ENCODE results near the gene ANTXR1. TPM values are rescaled to one million over a fixed set of nuclear protein-coding genes. Genes with fewer than 3 reads are reported as not detected.

Gene ANTXR1
- total and polyA plus RNA-seq, 9 of the 15 experiments (the other 6 are each of a cell fraction or from before 2014, with no cell fraction given) = 0.07 to 1.00 (median 0.54) TPM

- intact Hi-C loops (cut with micrococcal nuclease) (no loop called here), in situ Hi-C loops (cut with MboI) (no loop called here)
- H4K20me1 ChIP-seq (replicated peaks; ENCODE audit: control insufficient read depth, insufficient read depth, low read length) = no peaks in the 10 kb centered on the region; the same call in 1 of the 2 replicates
- no peak overlapping the region for H3K4me2 ChIP-seq (ENCODE audit: insufficient read depth, low read length)
- no peaks in the 10 kb centered on the region for H3K79me2 ChIP-seq (ENCODE audit: control insufficient read depth, insufficient read depth, low read length)
- ChIA-PET CTCF (ENCODE audit: low intra/inter-chr PET ratio) (no interaction called here), POLR2A (interaction anchor here (0.6 kb wide), 2 partner anchors 8 to 11 kb away, joined by 3 to 4 read pairs; no protein-coding TSS in a partner anchor)
- H3K27ac ChIP-seq (ENCODE audit: extremely low read depth, low read depth, low read length) = no peak overlapping the region
- no peak overlapping the region for H3K4me3 ChIP-seq
- 0% methylated on average over 2 of the region's 2 CpGs for WGBS (ENCODE audit: insufficient coverage, low coverage, missing lambda C conversion rate)
- FAIRE-seq (no peak), DNase-seq (ENCODE audit: extremely low read depth in 1 of 4, low spot score in 3 of 4) (no peak), ATAC-seq (no peak)
- H3K4me1 ChIP-seq (replicated peaks in 1 of 2; ENCODE audit: control insufficient read depth in 2 of 2, insufficient read depth in 2 of 2, low read length in 2 of 2) = no peaks in the 10 kb centered on the region
- TF ChIP-seq, protein P1, sequence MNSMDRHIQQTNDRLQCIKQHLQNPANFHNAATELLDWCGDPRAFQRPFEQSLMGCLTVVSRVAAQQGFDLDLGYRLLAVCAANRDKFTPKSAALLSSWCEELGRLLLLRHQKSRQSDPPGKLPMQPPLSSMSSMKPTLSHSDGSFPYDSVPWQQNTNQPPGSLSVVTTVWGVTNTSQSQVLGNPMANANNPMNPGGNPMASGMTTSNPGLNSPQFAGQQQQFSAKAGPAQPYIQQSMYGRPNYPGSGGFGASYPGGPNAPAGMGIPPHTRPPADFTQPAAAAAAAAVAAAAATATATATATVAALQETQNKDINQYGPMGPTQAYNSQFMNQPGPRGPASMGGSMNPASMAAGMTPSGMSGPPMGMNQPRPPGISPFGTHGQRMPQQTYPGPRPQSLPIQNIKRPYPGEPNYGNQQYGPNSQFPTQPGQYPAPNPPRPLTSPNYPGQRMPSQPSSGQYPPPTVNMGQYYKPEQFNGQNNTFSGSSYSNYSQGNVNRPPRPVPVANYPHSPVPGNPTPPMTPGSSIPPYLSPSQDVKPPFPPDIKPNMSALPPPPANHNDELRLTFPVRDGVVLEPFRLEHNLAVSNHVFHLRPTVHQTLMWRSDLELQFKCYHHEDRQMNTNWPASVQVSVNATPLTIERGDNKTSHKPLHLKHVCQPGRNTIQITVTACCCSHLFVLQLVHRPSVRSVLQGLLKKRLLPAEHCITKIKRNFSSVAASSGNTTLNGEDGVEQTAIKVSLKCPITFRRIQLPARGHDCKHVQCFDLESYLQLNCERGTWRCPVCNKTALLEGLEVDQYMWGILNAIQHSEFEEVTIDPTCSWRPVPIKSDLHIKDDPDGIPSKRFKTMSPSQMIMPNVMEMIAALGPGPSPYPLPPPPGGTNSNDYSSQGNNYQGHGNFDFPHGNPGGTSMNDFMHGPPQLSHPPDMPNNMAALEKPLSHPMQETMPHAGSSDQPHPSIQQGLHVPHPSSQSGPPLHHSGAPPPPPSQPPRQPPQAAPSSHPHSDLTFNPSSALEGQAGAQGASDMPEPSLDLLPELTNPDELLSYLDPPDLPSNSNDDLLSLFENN (IDR thresholded peaks at IDR 0.05; ENCODE audit: low read depth in 2 of 2, low read length in 2 of 2) = no peak
- TF ChIP-seq ARID3A (IDR thresholded peaks at IDR 0.05; ENCODE audit: borderline replicate concordance, low read depth, low read length) (no peak), ZFP36 (IDR thresholded peaks at IDR 0.05; ENCODE audit: low read depth, low read length, partially characterized antibody) (no peak), RNF219 (CRISPR knock-in tag; IDR thresholded peaks at IDR 0.05) (no peak), PURB (CRISPR knock-in tag; IDR thresholded peaks at IDR 0.05; ENCODE audit: low read depth) (no peak), NEUROD1 (IDR thresholded peaks at IDR 0.05; ENCODE audit: borderline replicate concordance, low read depth, low read length, partially characterized antibody) (no peak), ZNF174 (CRISPR knock-in tag; IDR thresholded peaks at IDR 0.05) (no peak), CBFB (CRISPR knock-in tag; IDR thresholded peaks at IDR 0.05) (no peak)
- no TSS peak for BruUV-seq (replicated peaks)
- H3K9ac ChIP-seq (ENCODE audit: insufficient read depth in 1 of 2, low read depth in 2 of 2, low read length in 2 of 2) = no peak overlapping the region
- no peaks in the 10 kb centered on the region for H3K36me3 ChIP-seq (ENCODE audit: control insufficient read depth, insufficient read depth, low read length)
- H3K9me1 ChIP-seq (ENCODE audit: control insufficient read depth, insufficient read depth, low read length) = no peaks in the 10 kb centered on the region
- peaks cover 3 to 18% of the 10 kb centered on the region in 2 experiments; a peak in 4 of 5 replicates for H3K27me3 ChIP-seq (ENCODE audit: control insufficient read depth in 2 of 2, insufficient read depth in 2 of 2, low read length in 2 of 2)
- no peak overlapping the region for H2AFZ ChIP-seq (ENCODE audit: low read depth, low read length)
- H3K9me3 ChIP-seq (replicated peaks; ENCODE audit: control insufficient read depth, insufficient read depth, low read depth, low read length) = no peaks in the 10 kb centered on the region
Observed at GRCh38 chr2:69279211-69279610, 266.2 kb downstream of the ANTXR1 start.
